ENCODE results near the gene CAMTA1. TPM values are rescaled to one million over a fixed set of nuclear protein-coding genes. Genes with fewer than 3 reads are reported as not detected.

Gene CAMTA1
- polyA plus RNA-seq, 1 donor (not counting 4 experiments of a cell fraction or from before 2014, with no cell fraction given), result 51.4 TPM

DNA sequence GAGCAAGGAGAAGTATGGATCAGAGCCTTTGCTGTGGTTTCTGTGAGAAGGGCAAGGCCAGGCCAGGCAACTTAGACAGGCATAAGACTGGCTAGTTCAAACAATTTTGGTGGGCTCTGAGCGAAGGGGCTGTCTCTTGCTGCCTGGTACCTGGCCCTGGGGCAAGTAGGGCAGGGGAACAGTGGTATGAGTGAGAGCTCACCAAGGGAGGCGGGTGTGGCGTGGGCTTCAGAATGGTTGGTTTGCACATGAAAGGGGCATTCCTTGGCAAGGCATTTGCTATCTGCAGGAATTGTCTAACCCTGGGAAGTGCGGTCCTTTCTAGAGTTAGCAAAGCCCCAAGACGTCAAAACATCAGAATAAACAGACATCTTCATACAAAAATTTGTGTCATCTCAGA, 210.5 kb downstream of the CAMTA1 start:
- no peaks in the 10 kb centered on the region for H3K36me3 ChIP-seq (ENCODE audit: control insufficient read depth in 2 of 2, extremely low read depth in 1 of 2, insufficient read depth in 2 of 2, low read length in 2 of 2)
- H3K9me1 ChIP-seq (ENCODE audit: control insufficient read depth, extremely low read depth, insufficient read depth, low read length), result no peaks in the 10 kb centered on the region
- H3K4me2 ChIP-seq (ENCODE audit: control insufficient read depth, extremely low read depth, insufficient read depth, low read depth, low read length), result no peak overlapping the region
- H3K4me1 ChIP-seq (ENCODE audit: control insufficient read depth, extremely low read depth, insufficient read depth, low read length), result peaks cover 6% of the 10 kb centered on the region
- H3K9me3 ChIP-seq (ENCODE audit: control insufficient read depth, low read depth, low read length), result no peaks in the 10 kb centered on the region
- no peak overlapping the region for H3K9ac ChIP-seq (ENCODE audit: control insufficient read depth, extremely low read depth, insufficient read depth, low read length)
- H3K4me3 ChIP-seq (ENCODE audit: control insufficient read depth in 2 of 3, extremely low read depth in 1 of 3, insufficient read depth in 2 of 3, low read depth in 1 of 3, low read length in 3 of 3), result no peak overlapping the region
- no peak overlapping the region for H3K27ac ChIP-seq (ENCODE audit: control insufficient read depth, insufficient read depth, low read length)
- no peak overlapping the region for H2AFZ ChIP-seq (ENCODE audit: control insufficient read depth, low read length)
- H4K20me1 ChIP-seq (ENCODE audit: control insufficient read depth, extremely low read depth, insufficient read depth, low read length), result no peaks in the 10 kb centered on the region
- dilution Hi-C loops (cut with MboI; ENCODE audit: extremely low pct_ligation_motif_present, low sequenced_read_pairs), result no loop called here
- no peaks in the 10 kb centered on the region for H3K79me2 ChIP-seq (ENCODE audit: control insufficient read depth, insufficient read depth, low read length)
- peaks cover 4% of the 10 kb centered on the region for H3K27me3 ChIP-seq (ENCODE audit: control insufficient read depth, extremely low read depth, insufficient read depth, low read length)
- DNase-seq (ENCODE audit: low read depth, low spot score), result no peak
- no peak for FAIRE-seq
- no peak for TF ChIP-seq EZH2 (IDR thresholded peaks at IDR 0.05; ENCODE audit: low read length)

DNA sequence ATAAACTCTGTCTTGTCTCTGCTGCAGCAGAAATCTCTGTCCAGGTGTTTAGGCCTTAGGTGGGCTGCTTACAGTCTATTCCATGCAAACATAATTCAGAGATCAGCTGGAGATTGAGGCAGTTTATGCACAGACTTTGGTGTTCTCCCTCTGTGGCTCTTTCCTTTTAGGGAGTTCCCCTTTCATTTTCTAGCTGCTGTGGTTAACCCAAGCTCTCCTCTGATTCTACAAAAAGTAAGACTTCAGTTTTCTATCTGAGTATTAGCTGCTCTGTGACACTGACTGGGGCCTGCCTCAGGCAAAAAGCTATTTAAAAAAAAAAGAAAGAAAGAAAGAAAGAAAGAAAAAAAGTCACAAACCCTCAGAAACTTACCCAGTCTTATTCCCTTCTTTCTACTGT, 211.1 kb downstream of the CAMTA1 start:
- Histone ChIP-seq H4K20me1 (ENCODE audit: control insufficient read depth, extremely low read depth, insufficient read depth, low read length) (no peaks in the 10 kb centered on the region), H3K36me3 (ENCODE audit: control insufficient read depth in 2 of 2, extremely low read depth in 1 of 2, insufficient read depth in 2 of 2, low read length in 2 of 2) (no peaks in the 10 kb centered on the region), H3K27me3 (ENCODE audit: control insufficient read depth, extremely low read depth, insufficient read depth, low read length) (peaks cover 4% of the 10 kb centered on the region), H3K4me3 (ENCODE audit: control insufficient read depth in 2 of 3, extremely low read depth in 1 of 3, insufficient read depth in 2 of 3, low read depth in 1 of 3, low read length in 3 of 3) (no peak overlapping the region), H3K9me1 (ENCODE audit: control insufficient read depth, extremely low read depth, insufficient read depth, low read length) (no peaks in the 10 kb centered on the region), H3K9ac (ENCODE audit: control insufficient read depth, extremely low read depth, insufficient read depth, low read length) (no peak overlapping the region), H2AFZ (ENCODE audit: control insufficient read depth, low read length) (no peak overlapping the region), H3K9me3 (ENCODE audit: control insufficient read depth, low read depth, low read length) (no peaks in the 10 kb centered on the region), H3K79me2 (ENCODE audit: control insufficient read depth, insufficient read depth, low read length) (no peaks in the 10 kb centered on the region), H3K4me1 (ENCODE audit: control insufficient read depth, extremely low read depth, insufficient read depth, low read length) (peaks cover under 1% of the 10 kb centered on the region), H3K27ac (ENCODE audit: control insufficient read depth, insufficient read depth, low read length) (no peak overlapping the region), H3K4me2 (ENCODE audit: control insufficient read depth, extremely low read depth, insufficient read depth, low read depth, low read length) (no peak overlapping the region)
- FAIRE-seq (no peak), DNase-seq (ENCODE audit: low read depth, low spot score) (no peak)
- TF ChIP-seq, protein P1, sequence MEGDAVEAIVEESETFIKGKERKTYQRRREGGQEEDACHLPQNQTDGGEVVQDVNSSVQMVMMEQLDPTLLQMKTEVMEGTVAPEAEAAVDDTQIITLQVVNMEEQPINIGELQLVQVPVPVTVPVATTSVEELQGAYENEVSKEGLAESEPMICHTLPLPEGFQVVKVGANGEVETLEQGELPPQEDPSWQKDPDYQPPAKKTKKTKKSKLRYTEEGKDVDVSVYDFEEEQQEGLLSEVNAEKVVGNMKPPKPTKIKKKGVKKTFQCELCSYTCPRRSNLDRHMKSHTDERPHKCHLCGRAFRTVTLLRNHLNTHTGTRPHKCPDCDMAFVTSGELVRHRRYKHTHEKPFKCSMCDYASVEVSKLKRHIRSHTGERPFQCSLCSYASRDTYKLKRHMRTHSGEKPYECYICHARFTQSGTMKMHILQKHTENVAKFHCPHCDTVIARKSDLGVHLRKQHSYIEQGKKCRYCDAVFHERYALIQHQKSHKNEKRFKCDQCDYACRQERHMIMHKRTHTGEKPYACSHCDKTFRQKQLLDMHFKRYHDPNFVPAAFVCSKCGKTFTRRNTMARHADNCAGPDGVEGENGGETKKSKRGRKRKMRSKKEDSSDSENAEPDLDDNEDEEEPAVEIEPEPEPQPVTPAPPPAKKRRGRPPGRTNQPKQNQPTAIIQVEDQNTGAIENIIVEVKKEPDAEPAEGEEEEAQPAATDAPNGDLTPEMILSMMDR (optimal IDR thresholded peaks at IDR 0.05 in 1 of 3, IDR thresholded peaks at IDR 0.05 in 1 of 3, conservative IDR thresholded peaks at IDR 0.05 in 1 of 3; ENCODE audit: extremely low read depth in 1 of 3, insufficient read depth in 2 of 3, low read length in 3 of 3), result no peak
- TF ChIP-seq EZH2 (IDR thresholded peaks at IDR 0.05; ENCODE audit: low read length), result no peak
- dilution Hi-C loops (cut with MboI; ENCODE audit: extremely low pct_ligation_motif_present, low sequenced_read_pairs), result no loop called here

DNA sequence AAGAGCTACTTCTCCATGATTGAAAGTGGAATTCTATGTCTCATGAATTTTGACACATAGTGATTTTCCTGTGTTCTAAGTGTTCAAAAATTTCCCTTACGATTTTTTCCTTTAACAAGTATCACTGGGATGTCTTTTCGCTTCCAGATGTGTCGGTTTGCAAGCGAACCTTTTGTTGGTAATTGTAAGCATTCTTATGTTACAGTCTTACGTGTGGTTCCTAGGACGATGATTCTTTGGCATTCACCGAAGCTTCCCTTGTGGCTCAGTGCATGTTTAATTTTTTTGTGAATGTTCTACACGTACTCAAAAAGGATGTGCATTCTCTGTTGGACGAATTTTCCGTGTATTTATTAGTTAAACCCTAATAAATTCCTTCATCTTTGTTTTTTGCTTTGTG, 211.6 kb downstream of the CAMTA1 start:
- no peaks in the 10 kb centered on the region for H3K4me1 ChIP-seq (ENCODE audit: control insufficient read depth, extremely low read depth, insufficient read depth, low read length)
- TF ChIP-seq, protein P1 (optimal IDR thresholded peaks at IDR 0.05 in 1 of 3, IDR thresholded peaks at IDR 0.05 in 1 of 3, conservative IDR thresholded peaks at IDR 0.05 in 1 of 3; ENCODE audit: extremely low read depth in 1 of 3, insufficient read depth in 2 of 3, low read length in 3 of 3), result no peak
- no peak for TF ChIP-seq EZH2 (IDR thresholded peaks at IDR 0.05; ENCODE audit: low read length)
- H3K36me3 ChIP-seq (ENCODE audit: control insufficient read depth in 2 of 2, extremely low read depth in 1 of 2, insufficient read depth in 2 of 2, low read length in 2 of 2), result no peaks in the 10 kb centered on the region
- dilution Hi-C loops (cut with MboI; ENCODE audit: extremely low pct_ligation_motif_present, low sequenced_read_pairs), result no loop called here
- DNase-seq (ENCODE audit: low read depth, low spot score), result no peak
- H2AFZ ChIP-seq (ENCODE audit: control insufficient read depth, low read length), result no peak overlapping the region
- no peaks in the 10 kb centered on the region for H3K9me3 ChIP-seq (ENCODE audit: control insufficient read depth, low read depth, low read length)
- no peak overlapping the region for H3K9ac ChIP-seq (ENCODE audit: control insufficient read depth, extremely low read depth, insufficient read depth, low read length)
- H3K4me3 ChIP-seq (ENCODE audit: control insufficient read depth in 2 of 3, extremely low read depth in 1 of 3, insufficient read depth in 2 of 3, low read depth in 1 of 3, low read length in 3 of 3), result no peak overlapping the region
- no peak overlapping the region for H3K27ac ChIP-seq (ENCODE audit: control insufficient read depth, insufficient read depth, low read length)
- peaks cover 4% of the 10 kb centered on the region for H3K27me3 ChIP-seq (ENCODE audit: control insufficient read depth, extremely low read depth, insufficient read depth, low read length)
- H3K4me2 ChIP-seq (ENCODE audit: control insufficient read depth, extremely low read depth, insufficient read depth, low read depth, low read length), result no peak overlapping the region
- H4K20me1 ChIP-seq (ENCODE audit: control insufficient read depth, extremely low read depth, insufficient read depth, low read length), result no peaks in the 10 kb centered on the region
- no peaks in the 10 kb centered on the region for H3K79me2 ChIP-seq (ENCODE audit: control insufficient read depth, insufficient read depth, low read length)
- H3K9me1 ChIP-seq (ENCODE audit: control insufficient read depth, extremely low read depth, insufficient read depth, low read length), result no peaks in the 10 kb centered on the region
- FAIRE-seq, result no peak

Data from keratinocyte (primary cell).